HL-60 (cell line): Measurements from ENCODE around the gene RABGAP1L.

Experiments
- CTCF ChIP-seq: IDR thresholded peaks from one replicate; pipeline ENCODE4 v1.5.1; 2011; ENCODE audit warnings: low read length, control low read depth, inconsistent platforms; ENCODE audit not compliant: insufficient read depth
- GABPA ChIP-seq: IDR thresholded peaks from 2 replicates; pipeline ENCODE4 v1.6.1; 2012; ENCODE audit warnings: low read depth

- TF ChIP-seq CTCF, result no peak
- TF ChIP-seq GABPA, result no peak
Measured at GRCh38 chr1:174997041-174997440, 837.7 kb downstream of the RABGAP1L start.
